ENCODE results near the gene C20orf96.
"Not testable (repeated sequence)": the region's sequence is repeated elsewhere in the genome, so short reads cannot be mapped to it uniquely, and the experiment has no call there.

The C20orf96 gene

DNA sequence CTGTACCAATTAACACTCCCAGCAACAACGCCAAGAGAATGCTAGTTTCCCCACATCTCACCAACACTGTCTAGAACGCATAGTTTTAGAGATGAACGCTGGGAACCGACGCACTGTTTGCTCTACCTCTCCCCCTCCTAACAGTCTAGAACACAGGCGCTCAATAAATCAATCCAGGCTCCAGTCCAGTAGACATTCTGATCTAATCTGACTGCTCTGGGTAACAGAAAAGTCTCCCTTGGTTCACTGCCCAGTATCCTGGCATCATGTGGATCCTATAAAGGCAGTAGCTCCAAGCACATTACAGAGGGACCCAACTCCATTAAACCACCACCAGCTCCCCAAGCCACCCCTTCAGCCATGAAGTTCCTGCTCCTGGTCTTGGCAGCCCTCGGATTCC lies 33.1 kb downstream of the C20orf96 start, which contains the start of gene DEFB132:
DEFB132 (plus strand) TSS at position 306 of the 400 bp plus-strand sequence; CDS start at position 361, 55 bp downstream.
- no peaks in the 10 kb centered on the region for H3K9me3 ChIP-seq (ENCODE audit: control insufficient read depth, insufficient read depth, low read depth, low read length)
- H3K27me3 ChIP-seq (ENCODE audit: control insufficient read depth, insufficient read depth, low read length) = peaks cover 79% of the 10 kb centered on the region
- no peaks in the 10 kb centered on the region; the same call in 1 of the 2 replicates for H3K4me1 ChIP-seq (ENCODE audit: control insufficient read depth, insufficient read depth, low read length)
- H3K9ac ChIP-seq (ENCODE audit: low read length) = no peak within 1 kb of the TSS
- no peak within 1 kb of the TSS for H3K4me3 ChIP-seq (ENCODE audit: low read depth, low read length)
- H3K27ac ChIP-seq (ENCODE audit: low read depth, low read length) = no peak within 1 kb of the TSS
- no peaks in the 10 kb centered on the region for H3K36me3 ChIP-seq (ENCODE audit: control insufficient read depth, insufficient read depth, low read length)

DNA sequence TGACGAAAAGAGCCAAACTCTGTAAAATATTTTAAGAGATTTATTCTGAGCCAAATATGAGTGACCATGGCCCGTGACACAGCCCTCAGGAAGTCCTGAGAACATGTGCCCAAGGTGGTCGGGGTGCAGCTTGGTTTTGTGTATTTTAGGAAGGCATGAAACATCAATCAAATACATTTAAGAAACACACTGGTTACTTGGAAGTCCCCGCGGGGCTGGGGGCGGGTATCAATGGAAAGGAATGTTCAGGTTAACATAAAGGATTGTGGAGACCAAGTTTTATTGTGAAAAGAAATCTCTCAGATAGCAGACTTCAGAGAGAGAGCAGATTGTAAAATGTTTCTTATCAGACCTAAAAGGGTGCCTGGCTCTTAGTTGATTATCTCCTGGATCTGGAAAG lies 37.1 kb downstream of the C20orf96 start:
- not testable (repeated sequence) for H3K36me3 ChIP-seq (ENCODE audit: control insufficient read depth, insufficient read depth, low read length); H3K9me3 ChIP-seq (ENCODE audit: control insufficient read depth, insufficient read depth, low read depth, low read length); H3K9ac ChIP-seq (ENCODE audit: low read length); H3K27ac ChIP-seq (ENCODE audit: low read depth, low read length); H3K4me3 ChIP-seq (ENCODE audit: low read depth, low read length)
- Histone ChIP-seq H3K27me3 (ENCODE audit: control insufficient read depth, insufficient read depth, low read length) (peaks cover 95% of the 10 kb centered on the region), H3K4me1 (ENCODE audit: control insufficient read depth, insufficient read depth, low read length) (peaks cover 11% of the 10 kb centered on the region)

DNA sequence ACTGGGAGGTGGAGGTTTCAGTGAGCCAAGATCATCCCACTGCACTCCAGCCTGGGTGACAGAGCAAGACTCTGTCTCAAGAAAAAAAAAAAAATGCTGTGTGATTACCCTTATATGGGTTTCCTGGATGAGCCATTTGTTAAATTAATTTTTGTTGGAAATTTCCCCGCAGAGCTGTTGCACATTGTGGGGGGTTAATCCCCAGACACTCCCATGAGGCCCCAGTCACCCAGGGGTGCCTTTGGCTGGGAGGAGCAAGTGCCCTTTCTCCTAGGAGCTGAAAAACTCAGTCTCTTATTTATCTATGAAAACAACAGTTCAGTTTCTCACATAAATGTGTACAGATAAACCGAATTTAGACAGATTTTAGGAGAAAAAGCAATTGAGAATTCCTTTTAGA lies 37.7 kb downstream of the C20orf96 start:
- H3K36me3 ChIP-seq (ENCODE audit: control insufficient read depth, insufficient read depth, low read length) = no peaks in the 10 kb centered on the region
- H3K27ac ChIP-seq (ENCODE audit: low read depth, low read length) = no peak overlapping the region
- peaks cover 11% of the 10 kb centered on the region for H3K4me1 ChIP-seq (ENCODE audit: control insufficient read depth, insufficient read depth, low read length)
- H3K9me3 ChIP-seq (ENCODE audit: control insufficient read depth, insufficient read depth, low read depth, low read length) = peaks cover 7% of the 10 kb centered on the region
- no peak overlapping the region for H3K9ac ChIP-seq (ENCODE audit: low read length)
- peaks cover 91% of the 10 kb centered on the region for H3K27me3 ChIP-seq (ENCODE audit: control insufficient read depth, insufficient read depth, low read length)
- H3K4me3 ChIP-seq (ENCODE audit: low read depth, low read length) = no peak overlapping the region

DNA sequence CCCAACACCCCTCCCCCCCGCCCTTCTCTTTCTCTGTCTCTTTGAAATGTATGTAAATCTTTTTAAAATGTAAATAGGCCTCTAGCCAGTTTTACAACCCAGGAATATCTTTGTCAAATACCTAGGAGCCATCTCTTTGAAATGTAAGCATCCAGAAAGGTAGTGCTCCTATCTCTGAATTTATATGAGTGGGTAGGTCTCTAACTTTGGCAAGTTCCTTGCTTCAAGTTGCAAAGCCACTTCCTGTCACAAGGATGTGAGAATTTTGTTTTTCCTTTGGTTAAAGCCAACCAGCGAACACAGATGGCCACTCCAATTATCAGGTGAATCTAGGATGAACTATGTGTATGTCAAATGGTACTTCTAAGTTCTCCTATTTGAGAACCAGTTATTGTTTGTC lies 39.2 kb downstream of the C20orf96 start:
- peaks cover 87% of the 10 kb centered on the region for H3K27me3 ChIP-seq (ENCODE audit: control insufficient read depth, insufficient read depth, low read length)

DNA sequence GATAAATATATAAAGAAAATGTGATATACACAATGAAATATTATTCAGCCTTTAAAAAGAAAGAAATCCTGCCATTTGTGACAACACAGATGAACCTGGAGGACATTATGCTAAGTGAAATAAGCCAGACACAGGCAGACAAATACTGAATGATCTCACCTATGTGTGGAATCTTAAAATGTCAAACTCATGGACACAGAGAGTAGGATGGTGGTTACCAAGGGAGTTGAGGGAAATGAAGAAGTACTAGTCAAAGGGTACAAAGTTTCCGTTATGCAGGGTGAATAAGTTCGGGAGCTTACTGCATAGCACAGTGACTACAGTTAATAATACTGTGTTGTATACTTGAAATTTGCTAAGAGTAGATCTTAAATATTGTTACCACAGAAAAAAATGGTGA lies 47.6 kb downstream of the C20orf96 start:
- Histone ChIP-seq H3K4me3 (ENCODE audit: low read depth, low read length) (no peak overlapping the region), H3K36me3 (ENCODE audit: control insufficient read depth, insufficient read depth, low read length) (no peaks in the 10 kb centered on the region), H3K27me3 (ENCODE audit: control insufficient read depth, insufficient read depth, low read length) (peaks cover 80% of the 10 kb centered on the region), H3K4me1 (ENCODE audit: control insufficient read depth, insufficient read depth, low read length) (no peaks in the 10 kb centered on the region), H3K9ac (ENCODE audit: low read length) (no peak overlapping the region), H3K27ac (ENCODE audit: low read depth, low read length) (no peak overlapping the region), H3K9me3 (ENCODE audit: control insufficient read depth, insufficient read depth, low read depth, low read length) (0 out of 2 replicates have a peak, but pooled peaks cover 3% of the 10 kb centered on the region)

More for the DNA sequence above, 39.2 kb downstream of the C20orf96 start:
- 0 out of 2 replicates have a peak overlapping the region, but pooled peaks have one; percentile 15 for H3K4me3 ChIP-seq (ENCODE audit: low read depth, low read length)
- no peak overlapping the region for H3K9ac ChIP-seq (ENCODE audit: low read length)
- no peak overlapping the region for H3K27ac ChIP-seq (ENCODE audit: low read depth, low read length)
- peaks cover 11% of the 10 kb centered on the region for H3K4me1 ChIP-seq (ENCODE audit: control insufficient read depth, insufficient read depth, low read length)
- H3K9me3 ChIP-seq (ENCODE audit: control insufficient read depth, insufficient read depth, low read depth, low read length) = peaks cover 10% of the 10 kb centered on the region
- H3K36me3 ChIP-seq (ENCODE audit: control insufficient read depth, insufficient read depth, low read length) = no peaks in the 10 kb centered on the region

DNA sequence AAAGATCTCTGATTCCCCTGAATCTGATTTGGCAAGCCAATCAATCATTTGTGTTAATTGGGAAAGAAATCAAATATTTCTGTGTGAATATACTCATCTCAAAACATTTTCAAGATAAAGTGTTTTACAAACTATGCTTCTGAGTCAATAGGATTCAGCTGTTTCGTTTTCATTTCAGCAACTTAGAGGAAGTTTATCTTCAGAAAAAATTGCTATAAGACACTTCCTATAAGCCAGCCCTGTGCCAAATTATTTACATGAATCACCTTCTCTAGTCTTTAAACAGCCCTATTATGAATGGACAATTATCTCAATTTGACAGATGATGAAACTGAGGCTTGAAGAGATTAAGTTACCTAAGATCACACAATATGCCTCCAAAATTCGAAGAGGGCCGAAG lies 52.6 kb downstream of the C20orf96 start:
- Histone ChIP-seq H3K27me3 (ENCODE audit: control insufficient read depth, insufficient read depth, low read length) (peaks cover 64% of the 10 kb centered on the region), H3K27ac (ENCODE audit: low read depth, low read length) (no peak overlapping the region), H3K9me3 (ENCODE audit: control insufficient read depth, insufficient read depth, low read depth, low read length) (no peaks in the 10 kb centered on the region), H3K36me3 (ENCODE audit: control insufficient read depth, insufficient read depth, low read length) (no peaks in the 10 kb centered on the region), H3K4me1 (ENCODE audit: control insufficient read depth, insufficient read depth, low read length) (no peaks in the 10 kb centered on the region), H3K4me3 (ENCODE audit: low read depth, low read length) (no peak overlapping the region), H3K9ac (ENCODE audit: low read length) (no peak overlapping the region)

DNA sequence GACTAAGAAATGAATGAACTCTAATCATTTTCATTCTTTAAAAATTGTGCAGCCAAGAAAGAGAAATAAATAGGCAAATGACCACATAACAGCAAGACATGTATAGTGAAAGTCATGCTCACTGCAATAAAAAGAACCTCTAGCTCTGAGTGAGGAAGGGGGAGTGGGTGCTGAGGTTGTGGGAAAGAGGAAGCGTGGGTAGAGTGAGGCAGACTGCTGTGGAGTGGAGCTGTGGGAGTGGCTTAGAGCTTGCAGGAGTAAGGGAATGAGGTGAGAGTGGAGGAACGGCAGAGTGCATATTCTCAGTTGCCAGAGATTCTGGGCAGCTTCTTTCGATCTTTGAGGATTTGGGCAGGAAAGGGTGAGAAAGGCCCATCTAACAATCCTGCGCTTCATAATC lies 53.1 kb downstream of the C20orf96 start:
- Histone ChIP-seq H3K9me3 (ENCODE audit: control insufficient read depth, insufficient read depth, low read depth, low read length) (no peaks in the 10 kb centered on the region), H3K27me3 (ENCODE audit: control insufficient read depth, insufficient read depth, low read length) (peaks cover 64% of the 10 kb centered on the region), H3K27ac (ENCODE audit: low read depth, low read length) (no peak overlapping the region), H3K9ac (ENCODE audit: low read length) (no peak overlapping the region), H3K4me1 (ENCODE audit: control insufficient read depth, insufficient read depth, low read length) (no peaks in the 10 kb centered on the region), H3K4me3 (ENCODE audit: low read depth, low read length) (no peak overlapping the region), H3K36me3 (ENCODE audit: control insufficient read depth, insufficient read depth, low read length) (no peaks in the 10 kb centered on the region)

DNA sequence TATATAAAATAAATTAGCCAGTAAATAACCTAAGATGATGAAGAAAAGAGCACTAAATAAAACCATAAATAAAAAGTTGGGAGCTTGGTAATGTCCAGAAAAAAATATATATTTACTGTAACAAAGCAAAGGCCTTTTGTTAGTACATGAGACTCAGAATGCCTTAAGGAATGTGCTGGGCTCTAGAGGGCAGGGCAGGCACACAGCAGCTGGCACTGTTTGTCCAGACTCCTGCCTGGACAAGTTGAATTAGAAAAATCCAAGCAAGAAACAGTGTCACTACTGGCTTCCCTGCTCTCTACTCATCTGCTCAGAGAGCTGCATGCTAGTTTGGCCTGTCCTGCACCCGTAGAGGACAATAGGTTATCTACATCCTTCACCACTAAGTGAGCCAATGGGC lies 54.7 kb downstream of the C20orf96 start:
- H3K27ac ChIP-seq (ENCODE audit: low read depth, low read length) = no peak overlapping the region
- peaks cover 54% of the 10 kb centered on the region for H3K27me3 ChIP-seq (ENCODE audit: control insufficient read depth, insufficient read depth, low read length)

DNA sequence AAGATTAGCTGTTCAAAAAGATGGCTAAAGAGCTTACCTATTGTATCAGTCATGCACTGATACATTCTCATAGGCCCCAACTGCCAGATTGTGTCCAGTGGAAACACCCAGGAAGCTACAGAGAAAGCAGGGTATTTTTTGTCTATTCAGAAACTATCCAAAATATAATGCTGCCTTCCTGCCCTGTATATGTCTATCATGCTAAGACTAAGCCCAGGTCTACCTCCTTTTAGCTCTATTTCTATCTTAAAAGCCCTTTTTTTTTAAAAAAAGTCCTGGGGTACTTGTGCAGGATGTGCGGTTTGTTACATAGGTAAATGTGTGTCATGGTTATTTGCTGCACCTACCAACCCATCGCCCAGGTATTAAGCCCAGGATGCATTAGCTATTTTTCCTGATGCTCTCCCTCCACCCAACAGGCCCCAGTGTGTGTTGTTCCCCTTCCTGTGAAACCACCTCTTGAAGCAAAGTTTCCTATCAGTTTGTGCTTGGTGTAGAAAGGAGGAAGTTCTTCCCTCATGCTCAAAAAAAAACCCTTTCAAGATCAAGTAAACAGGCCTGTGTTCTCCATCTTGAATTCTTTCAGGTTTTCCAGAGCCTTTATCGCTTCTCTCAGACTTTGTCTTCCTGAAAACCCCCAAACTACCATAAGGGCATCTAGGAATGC lies 63.0 kb downstream of the C20orf96 start:
- Histone ChIP-seq H3K27me3 (ENCODE audit: control insufficient read depth, insufficient read depth, low read length) (peaks cover 52% of the 10 kb centered on the region), H3K27ac (ENCODE audit: low read depth, low read length) (no peak overlapping the region), H3K4me1 (ENCODE audit: control insufficient read depth, insufficient read depth, low read length) (no peaks in the 10 kb centered on the region), H3K36me3 (ENCODE audit: control insufficient read depth, insufficient read depth, low read length) (no peaks in the 10 kb centered on the region), H3K9ac (ENCODE audit: low read length) (no peak overlapping the region), H3K4me3 (ENCODE audit: low read depth, low read length) (no peak overlapping the region), H3K9me3 (ENCODE audit: control insufficient read depth, insufficient read depth, low read depth, low read length) (no peaks in the 10 kb centered on the region)

More for the DNA sequence above, 54.7 kb downstream of the C20orf96 start:
- no peak overlapping the region for H3K4me3 ChIP-seq (ENCODE audit: low read depth, low read length)
- H3K9ac ChIP-seq (ENCODE audit: low read length) = no peak overlapping the region
- H3K9me3 ChIP-seq (ENCODE audit: control insufficient read depth, insufficient read depth, low read depth, low read length) = no peaks in the 10 kb centered on the region
- H3K4me1 ChIP-seq (ENCODE audit: control insufficient read depth, insufficient read depth, low read length) = no peaks in the 10 kb centered on the region
- H3K36me3 ChIP-seq (ENCODE audit: control insufficient read depth, insufficient read depth, low read length) = no peaks in the 10 kb centered on the region

DNA sequence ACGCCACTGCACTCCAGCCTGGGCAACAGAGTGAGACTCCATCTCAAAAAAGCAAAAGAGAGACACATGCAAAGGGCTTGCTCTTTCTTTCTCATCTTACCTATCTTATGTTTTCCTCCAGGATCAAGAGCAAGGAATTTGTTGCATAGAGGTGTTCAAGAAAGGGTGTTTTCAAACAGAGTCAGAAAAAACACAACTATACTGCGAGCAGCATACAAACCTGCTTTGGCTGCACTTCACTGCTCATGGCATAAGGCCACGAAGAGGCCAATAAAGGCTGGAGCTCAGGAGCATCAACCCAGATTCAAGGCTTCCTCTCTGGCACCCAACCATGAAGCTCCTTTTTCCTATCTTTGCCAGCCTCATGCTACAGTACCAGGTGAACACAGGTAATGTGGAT lies 63.6 kb downstream of the C20orf96 start, which contains the start of gene DEFB129:
DEFB129 (plus strand) TSS at position 301 of the 400 bp plus-strand sequence; CDS start at position 332, 31 bp downstream.
- no peaks in the 10 kb centered on the region for H3K4me1 ChIP-seq (ENCODE audit: control insufficient read depth, insufficient read depth, low read length)

DNA sequence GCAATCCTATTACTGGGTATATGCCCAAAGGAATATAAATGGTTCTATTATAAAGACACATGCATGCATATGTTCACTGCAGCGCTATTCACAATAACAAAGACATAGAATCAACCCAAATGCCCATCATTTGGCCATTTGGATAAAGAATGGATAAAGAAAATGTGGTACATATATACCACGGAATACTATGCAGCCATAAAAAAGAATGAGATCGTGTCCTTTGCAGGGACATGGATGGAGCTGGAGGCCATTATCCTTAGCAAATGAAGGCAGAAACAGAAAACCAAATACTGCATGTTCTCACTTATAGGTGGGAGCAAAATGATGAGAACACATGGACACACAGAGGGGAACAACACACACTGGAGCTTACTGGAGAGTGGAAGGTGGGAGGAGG lies 64.7 kb downstream of the C20orf96 start:
- H3K27me3 ChIP-seq (ENCODE audit: control insufficient read depth, insufficient read depth, low read length) = peaks cover 52% of the 10 kb centered on the region
- H3K9me3 ChIP-seq (ENCODE audit: control insufficient read depth, insufficient read depth, low read depth, low read length); H3K27ac ChIP-seq (ENCODE audit: low read depth, low read length); H3K4me3 ChIP-seq (ENCODE audit: low read depth, low read length); H3K9ac ChIP-seq (ENCODE audit: low read length); H3K4me1 ChIP-seq (ENCODE audit: control insufficient read depth, insufficient read depth, low read length); H3K36me3 ChIP-seq (ENCODE audit: control insufficient read depth, insufficient read depth, low read length): not testable (repeated sequence)

More for the DNA sequence above, 63.6 kb downstream of the C20orf96 start, which contains the start of gene DEFB129:
- no peaks in the 10 kb centered on the region for H3K9me3 ChIP-seq (ENCODE audit: control insufficient read depth, insufficient read depth, low read depth, low read length)
- H3K36me3 ChIP-seq (ENCODE audit: control insufficient read depth, insufficient read depth, low read length) = no peaks in the 10 kb centered on the region
- no peak within 1 kb of the TSS for H3K27ac ChIP-seq (ENCODE audit: low read depth, low read length)
- H3K9ac ChIP-seq (ENCODE audit: low read length) = no peak within 1 kb of the TSS
- H3K27me3 ChIP-seq (ENCODE audit: control insufficient read depth, insufficient read depth, low read length) = peaks cover 49% of the 10 kb centered on the region
- H3K4me3 ChIP-seq (ENCODE audit: low read depth, low read length) = no peak within 1 kb of the TSS

Data from HUES6 (cell line).